Stomach (tissue), 9 donors: ENCODE results near the gene UGT2B7. TPM values are rescaled to one million over a fixed set of nuclear protein-coding genes. Genes with fewer than 3 reads are reported as not detected.

ENCODE experiments used
- DNase-seq, 2 donors: peaks; one replicate each; pipeline versions ENCODE4 v3.0.0 to v3.0.0-alpha.2; 2013 to 2019
- H3K27ac ChIP-seq, 5 donors: fragments of 200-600 bp in 4 of 5; sonication (generic) in 4 of 5; one replicate each; pipeline ENCODE4 v1.5.1; 2013 to 2019; ENCODE audit warnings: mild to moderate bottlenecking in 1 of 5, moderate library complexity in 1 of 5
- H3K27me3 ChIP-seq, 3 donors: fragments of 200-600 bp; sonication (generic); one replicate each; pipeline ENCODE4 v1.5.1; 2017 to 2019; ENCODE audit warnings: mixed run types in 1 of 3
- H3K36me3 ChIP-seq, 4 donors: fragments of 200-600 bp; sonication (generic); 1 replicate in 3 of 4; 2 replicates in 1 of 4; pipeline ENCODE4 v1.5.1; 2016 to 2019
- H3K4me1 ChIP-seq, 4 donors: fragments of 200-600 bp; sonication (generic); one replicate each; pipeline ENCODE4 v1.5.1; 2016 to 2019
- H3K4me3 ChIP-seq, 4 donors: fragments of 200-600 bp; sonication (generic) in 3 of 4; one replicate each; pipeline ENCODE4 v1.5.1; 2016 to 2019; ENCODE audit warnings: mild to moderate bottlenecking in 1 of 4
- H3K9me3 ChIP-seq, 4 donors: fragments of 200-600 bp; sonication (generic); one replicate each; pipeline ENCODE4 v1.5.1; 2016 to 2019
- CTCF ChIP-seq, 7 experiments: fragments of 450-650 bp in 4 of 7; fragments of 200-600 bp in 3 of 7; sonication (generic) in 3 of 7; IDR thresholded peaks; one replicate each; pipeline ENCODE4 v1.5.1; 2016 to 2019; ENCODE audit warnings: antibody characterized with exemption in 7 of 7, control low read depth in 2 of 7, mild to moderate bottlenecking in 1 of 7
- EP300 ChIP-seq: sonication (generic); formaldehyde crosslinking; IDR thresholded peaks from one replicate; pipeline ENCODE4 v1.6.1; 2017; ENCODE audit warnings: antibody characterized with exemption
- POLR2A ChIP-seq, 4 donors: fragments of 450-650 bp; IDR thresholded peaks; one replicate each; pipeline ENCODE4 v1.6.1; 2016; ENCODE audit warnings: antibody characterized with exemption in 4 of 4, control low read depth in 2 of 4, mild to moderate bottlenecking in 1 of 4, moderate library complexity in 1 of 4
- POLR2AphosphoS5 ChIP-seq, 3 donors: sonication (generic); formaldehyde crosslinking; IDR thresholded peaks; one replicate each; pipeline ENCODE4 v1.6.1; 2016; ENCODE audit warnings: antibody characterized with exemption in 3 of 3
- WGBS, 5 donors: extraction: QIAGEN DNeasy Blood & Tissue Kit in 3 of 5; methylation state at CpG; one replicate each; pipeline versions ENCODE4 v1.1.5 to v1.1.7; 2013 to 2018; 5-methylcytosine and 5-hydroxymethylcytosine counted together
- intact Hi-C: fragments of 100-400 bp; cut with DNase I; formaldehyde crosslinking; loops from one replicate; pipeline ENCODE4 v1.15.1; 2023; ENCODE audit warnings: low total_unique reads
- polyA plus RNA-seq, 3 donors: library from polyadenylated mRNA; stranded (reverse); fragments of 200-250 nt; gene quantifications; one replicate each; pipeline ENCODE4 v1.2.3, GENCODE V29; 2013
- total RNA-seq, 5 donors: library from RNA; depleted of rRNA; stranded (reverse); fragments of >200 nt; gene quantifications; one replicate each; pipeline versions ENCODE4 v1.1.0 to v1.2.3, GENCODE V29; 2014 to 2016
- donor health status: healthy with polysubstance abuse.
- donor health status: Bipolar disorder and iron deficiency.
- donor health status: healthy.

The UGT2B7 gene
- total and polyA plus RNA-seq, 8 donors: 0.08 to 1.8 (median 0.34) TPM; not detected in 4

- 84 to 90% (median 86%) methylated on average over 4 of the region's 4 CpGs for WGBS, 5 donors
These were observed 57.7 kb downstream of the UGT2B7 start for GRCh38 chr4:69154021-69154420.

GRCh38 chr4:69156913-69157312 lies 60.6 kb downstream of the UGT2B7 start:
- H3K27ac ChIP-seq: no peak overlapping the region
- no peaks in the 10 kb centered on the region for H3K36me3 ChIP-seq
- no peaks in the 10 kb centered on the region for H3K4me1 ChIP-seq
- no peak for TF ChIP-seq POLR2AphosphoS5 (IDR thresholded peaks at IDR 0.05)
- H3K9me3 ChIP-seq: no peaks in the 10 kb centered on the region
- H3K4me3 ChIP-seq: no peak overlapping the region
- DNase-seq: no peak
- 74 to 91% (median 82%) methylated on average over 2 of the region's 2 CpGs for WGBS, 5 donors
- intact Hi-C loops: no loop called here
- H3K27me3 ChIP-seq: no peaks in the 10 kb centered on the region

More at GRCh38 chr4:69154021-69154420, 57.7 kb downstream of the UGT2B7 start:
- H3K27me3 ChIP-seq: no peaks in the 10 kb centered on the region
- intact Hi-C loops: no loop called here
- H3K4me1 ChIP-seq: no peaks in the 10 kb centered on the region
- no peaks in the 10 kb centered on the region for H3K9me3 ChIP-seq
- H3K27ac ChIP-seq: no peak overlapping the region
- TF ChIP-seq CTCF (IDR thresholded peaks at IDR 0.05): no peak
- no peak for TF ChIP-seq POLR2AphosphoS5 (IDR thresholded peaks at IDR 0.05)
- TF ChIP-seq EP300: no peak
- no peak for TF ChIP-seq POLR2A (IDR thresholded peaks at IDR 0.05)
- no peak overlapping the region for H3K4me3 ChIP-seq
- no peak for DNase-seq
- no peaks in the 10 kb centered on the region for H3K36me3 ChIP-seq

Other genes starting within 250 kb of the UGT2B7 start
- gene UGT2A3, start 144.7 kb upstream of the UGT2B7 start, total RNA-seq: 10 to 100 TPM in 2 of 5 donors, under 1 TPM in 1, not detected in 2; 0.58 to 90.1 (median 37.9) TPM
- gene UGT2A3, start 144.7 kb upstream of the UGT2B7 start, polyA plus RNA-seq: under 1 TPM in 2 of 3 donors, not detected in 1; 0.46 to 0.62 TPM
- gene UGT2B11, start 118.3 kb downstream of the UGT2B7 start, total RNA-seq: under 1 TPM in 1 of 5 donors, not detected in 4; 0.29 TPM
- not detected for gene UGT2B11, start 118.3 kb downstream of the UGT2B7 start, polyA plus RNA-seq
- not detected for gene UGT2B28, start 184.0 kb downstream of the UGT2B7 start, total RNA-seq
- not detected for gene UGT2B28, start 184.0 kb downstream of the UGT2B7 start, polyA plus RNA-seq